GM18498 (cell line): ENCODE data around the gene DNM2.
A peak's percentile ranks its signal among the peaks of the same experiment; 100 is the strongest.
"Not testable (repeated sequence)": the region's sequence is repeated elsewhere in the genome, so short reads cannot be mapped to it uniquely, and the experiment has no call there.

Experiments
- ATAC-seq: cut with Tn5 transposase; IDR thresholded peaks from one replicate; pipeline ENCODE4 v1.9.1; 2021; ENCODE audit warnings: mild to moderate bottlenecking, moderate library complexity; ENCODE audit not compliant: unreplicated experiment

Gene DNM2

GRCh38 chr19:10831987-10832938 is 114.4 kb downstream of the DNM2 start:
- ATAC-seq = no peak

- ATAC-seq = no peak
Measured at GRCh38 chr19:10832939-10833296, 115.0 kb downstream of the DNM2 start.

GRCh38 chr19:10835089-10835753 is 117.3 kb downstream of the DNM2 start:
- no peak for ATAC-seq

DNA sequence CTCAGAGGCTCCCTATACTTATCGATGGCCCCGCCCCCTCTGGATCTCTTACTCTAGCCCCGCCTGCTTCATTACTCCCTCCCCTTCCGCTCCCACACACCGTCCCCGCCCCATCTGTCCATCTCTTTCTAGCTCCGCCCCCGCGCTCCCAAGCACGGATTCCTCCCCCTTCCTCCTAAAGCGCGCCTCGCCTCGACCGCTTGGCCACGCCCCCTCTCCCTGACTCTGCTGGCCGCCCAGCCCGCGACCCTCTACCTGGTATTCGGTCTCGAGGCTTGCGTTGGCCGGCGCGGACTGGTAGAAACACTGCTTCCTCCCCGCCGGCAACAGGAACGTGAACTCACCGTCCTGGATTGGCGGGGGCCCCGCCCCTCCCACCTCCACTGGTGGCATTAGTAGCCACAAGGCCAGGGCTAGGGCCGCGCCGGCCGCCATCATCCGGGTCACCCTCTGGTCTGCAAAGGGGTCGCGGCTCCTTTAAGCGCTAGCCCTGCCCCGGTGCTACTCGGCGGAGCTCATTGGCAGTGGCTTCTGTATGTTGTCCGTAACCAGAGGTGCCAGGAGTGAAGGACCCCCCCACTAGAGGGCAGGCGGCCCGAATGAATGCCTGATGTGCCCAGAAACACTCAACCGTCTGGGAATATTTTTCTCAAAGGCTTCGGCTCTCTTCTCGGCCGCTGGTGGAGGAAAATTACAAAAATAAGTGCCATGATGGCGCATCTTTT is 118.0 kb downstream of the DNM2 start, which contains the start of gene TMED1:
TMED1 (minus strand) TSS at position 459 of the 725 bp plus-strand sequence; CDS start at position 438, 21 bp downstream.
- peak; percentile 75 for ATAC-seq

- peak; percentile 24 for ATAC-seq
Measured at GRCh38 chr19:10836479-10837330, 118.8 kb downstream of the DNM2 start.

DNA sequence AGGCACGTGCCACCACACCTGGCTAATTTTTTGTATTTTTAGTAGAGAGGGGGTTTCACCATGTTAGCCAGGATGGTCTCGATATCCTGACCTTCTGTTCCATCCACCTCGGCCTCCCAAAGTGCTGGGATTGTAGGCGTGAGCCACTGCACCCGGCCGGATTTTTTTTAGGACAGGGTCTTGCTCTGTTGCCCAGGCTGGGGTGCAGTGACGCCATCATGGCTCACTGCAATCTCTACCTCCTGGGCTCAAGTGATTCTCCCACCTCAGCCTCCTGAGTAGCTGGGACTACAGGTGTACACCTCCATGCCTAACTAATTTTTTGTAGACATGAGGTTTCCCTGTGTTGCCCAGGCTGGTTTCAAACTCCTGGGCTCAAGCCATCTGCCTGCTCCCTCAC is 119.8 kb downstream of the DNM2 start:
- ATAC-seq = not testable (repeated sequence)

DNA sequence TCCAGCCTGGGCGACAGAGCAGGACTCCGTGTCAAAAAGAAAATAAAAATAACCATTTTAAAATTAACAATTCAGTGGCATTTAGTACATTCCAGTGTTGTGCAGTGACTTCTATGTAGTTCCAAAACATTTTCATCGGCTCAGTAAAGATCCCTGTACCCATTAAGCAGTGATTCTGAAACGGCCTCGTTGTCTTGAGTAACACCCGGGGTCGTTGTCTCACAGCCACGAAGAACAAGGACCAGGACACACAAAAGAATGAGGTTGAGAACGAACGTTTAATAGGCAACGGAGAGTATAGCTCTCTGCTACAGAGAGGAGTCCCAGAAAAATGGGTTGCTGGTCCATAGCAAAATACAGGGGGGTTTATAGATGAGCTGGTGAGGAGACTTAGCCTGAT is 120.5 kb downstream of the DNM2 start:
- ATAC-seq = no peak

DNA sequence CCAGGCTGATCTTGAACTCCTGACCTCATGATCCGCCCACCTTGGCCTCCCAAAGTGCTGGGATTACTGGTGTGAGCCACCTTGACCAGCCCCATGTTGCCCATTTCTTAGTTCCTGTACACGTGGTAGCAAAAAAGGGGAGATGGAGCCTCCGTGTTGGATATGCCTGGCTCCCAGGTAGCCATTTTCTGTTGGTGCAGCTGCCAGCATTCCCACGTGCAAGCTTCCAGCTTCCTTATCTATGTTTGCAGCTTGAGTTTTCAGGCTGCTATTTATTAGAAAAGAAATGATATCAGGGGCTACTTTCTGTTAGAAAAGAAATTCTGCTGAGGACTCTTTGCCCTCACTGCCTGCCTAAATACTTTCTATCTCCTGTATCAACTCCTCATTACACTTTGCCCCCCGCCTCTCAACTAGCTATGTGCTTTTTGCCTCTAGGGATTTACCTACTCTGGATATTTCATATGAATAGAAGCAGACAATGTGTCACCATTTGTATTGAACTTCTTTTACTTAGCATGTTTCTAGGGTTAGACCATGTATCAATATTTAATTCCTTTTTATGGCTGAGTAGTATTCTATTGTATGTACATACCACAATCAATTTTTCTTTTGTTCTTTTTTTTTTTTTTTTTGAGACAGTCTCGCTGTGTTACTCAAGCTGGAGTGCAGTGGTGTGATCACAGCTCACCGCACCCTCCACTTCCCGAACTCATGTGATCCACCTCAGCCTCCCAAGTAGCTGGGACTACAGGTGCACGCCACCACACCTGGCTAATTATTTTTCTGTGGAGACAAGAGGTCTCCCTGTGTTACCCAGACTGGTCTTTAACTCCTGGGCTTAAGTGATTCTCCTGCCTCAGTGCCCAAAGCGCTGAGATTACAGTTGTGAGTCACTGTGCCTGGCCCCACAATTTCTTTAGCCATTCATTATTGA is 121.5 kb downstream of the DNM2 start:
- no peak for ATAC-seq

GRCh38 chr19:10842788-10843187 is 124.9 kb downstream of the DNM2 start:
- no peak for ATAC-seq

DNA sequence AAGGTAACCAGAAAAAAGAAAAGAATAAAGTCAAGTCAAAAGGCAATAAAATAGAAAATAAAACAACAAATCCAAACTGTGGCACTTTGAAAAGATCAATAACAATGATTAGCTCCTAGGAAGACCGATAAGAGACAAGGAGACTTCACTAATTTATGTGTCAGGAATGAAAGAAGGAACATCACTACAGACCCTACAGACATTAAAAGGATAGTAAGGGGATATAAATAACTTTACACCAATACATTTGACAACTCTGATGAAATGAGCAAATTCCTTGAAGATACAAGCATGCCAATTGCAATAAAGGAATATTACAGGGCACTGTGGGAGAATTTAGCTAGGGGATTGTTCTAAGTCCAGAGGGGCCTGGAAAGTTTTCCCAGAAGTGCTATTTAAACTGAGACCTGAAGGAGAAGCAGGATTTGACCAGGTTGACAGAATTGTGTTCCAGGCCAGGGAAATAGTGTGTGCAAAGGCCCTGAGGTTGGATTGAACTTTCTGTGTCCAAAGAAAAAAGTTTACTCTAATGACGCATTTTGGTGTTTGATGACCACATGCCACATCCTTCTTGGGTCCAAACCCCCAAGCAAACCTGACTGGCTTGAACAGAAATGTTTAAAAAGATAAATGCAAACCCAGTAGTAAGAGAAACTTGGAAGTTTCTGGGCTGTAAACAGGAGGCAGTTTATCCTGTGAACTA is 128.8 kb downstream of the DNM2 start:
- ATAC-seq = no peak

- ATAC-seq = no peak
Measured at GRCh38 chr19:10848230-10848856, 130.5 kb downstream of the DNM2 start, which contains the start of gene C19orf38. TSS of gene C19orf38 (plus strand) at chr19:10848415. CDS start at chr19:10848509, 94 bp downstream.

- no peak for ATAC-seq
Measured at GRCh38 chr19:10850631-10851030, 132.8 kb downstream of the DNM2 start.

- ATAC-seq = no peak
Measured at GRCh38 chr19:10852098-10852800, 134.4 kb downstream of the DNM2 start.

- no peak for ATAC-seq
Measured at GRCh38 chr19:10852941-10853340, 135.1 kb downstream of the DNM2 start.

- no peak for ATAC-seq
Measured at GRCh38 chr19:10854350-10855089, 136.6 kb downstream of the DNM2 start.

DNA sequence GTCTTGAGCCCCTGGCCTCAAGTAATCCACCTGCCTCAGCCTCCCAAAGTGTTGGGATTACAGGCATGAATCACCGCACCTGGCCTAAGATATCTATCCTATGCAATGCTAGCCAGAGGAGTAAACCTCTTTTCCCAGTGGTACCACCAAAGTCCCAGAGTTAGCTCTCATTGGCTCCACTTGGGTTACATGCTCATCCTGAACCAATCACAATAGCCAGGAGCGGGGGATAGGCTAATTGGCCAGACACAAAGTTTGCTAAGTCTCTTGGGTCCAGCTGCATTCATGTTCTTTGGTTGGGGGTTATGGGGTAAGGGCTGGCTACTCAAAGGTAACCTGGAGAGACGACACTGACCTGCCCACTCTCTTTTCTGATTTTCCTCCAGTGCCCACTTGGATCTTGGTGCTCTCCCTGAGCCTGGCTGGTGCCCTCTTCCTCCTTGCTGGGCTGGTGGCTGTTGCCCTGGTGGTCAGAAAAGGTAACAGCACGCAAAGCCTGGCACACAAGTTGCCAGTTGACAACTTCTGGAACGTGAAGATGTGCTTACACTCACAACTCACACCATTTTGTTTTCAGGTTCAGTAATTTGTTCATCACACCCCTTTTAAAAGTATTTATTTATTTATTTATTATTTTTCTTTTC is 138.1 kb downstream of the DNM2 start:
- ATAC-seq = no peak
